Measurements from ENCODE around the gene CLIC5. TPM values are rescaled to one million over a fixed set of nuclear protein-coding genes. Genes with fewer than 3 reads are reported as not detected.

Gene CLIC5
- total RNA-seq, 1 donor from 2014 or later = 42.6 TPM

DNA sequence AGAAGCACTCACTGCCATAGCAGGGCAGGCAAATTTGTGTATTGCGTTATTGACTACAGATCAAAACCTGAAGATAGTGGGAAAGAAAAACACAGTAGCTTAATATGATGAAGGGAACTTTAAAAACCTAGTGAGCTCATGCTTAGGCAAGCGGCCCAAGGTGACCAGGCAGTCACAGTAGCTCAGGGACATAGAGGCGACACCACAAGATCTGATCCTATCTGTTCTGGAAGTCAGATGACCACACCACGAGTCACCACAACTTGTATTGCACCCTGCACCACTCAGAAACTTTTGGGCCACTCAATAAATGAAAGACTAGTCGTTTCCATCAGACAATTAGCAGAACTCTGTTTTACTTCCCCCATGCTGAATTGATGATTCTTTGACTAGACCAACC lies 4.9 kb downstream of the CLIC5 start:
- intact Hi-C loops (cut with DNase I) = no loop called here
- no peak for ATAC-seq

GRCh38 chr6:46010270-46010669 lies 5.4 kb downstream of the CLIC5 start:
- ATAC-seq (no peak), DNase-seq (ENCODE audit: low spot score) (no peak)
- intact Hi-C loops (cut with DNase I) = no loop called here

More for the DNA sequence above, 4.9 kb downstream of the CLIC5 start:
- no peak for DNase-seq (ENCODE audit: low spot score)

GRCh38 chr6:46002264-46002663 lies 13.4 kb downstream of the CLIC5 start:
- intact Hi-C loops (cut with DNase I) = no loop called here
- DNase-seq (ENCODE audit: low spot score) (no peak), ATAC-seq (no peak)

- ATAC-seq (no peak), DNase-seq (ENCODE audit: low spot score) (no peak)
- intact Hi-C loops (cut with DNase I) = no loop called here
Observed at GRCh38 chr6:46000905-46001304, 14.8 kb downstream of the CLIC5 start.

DNA sequence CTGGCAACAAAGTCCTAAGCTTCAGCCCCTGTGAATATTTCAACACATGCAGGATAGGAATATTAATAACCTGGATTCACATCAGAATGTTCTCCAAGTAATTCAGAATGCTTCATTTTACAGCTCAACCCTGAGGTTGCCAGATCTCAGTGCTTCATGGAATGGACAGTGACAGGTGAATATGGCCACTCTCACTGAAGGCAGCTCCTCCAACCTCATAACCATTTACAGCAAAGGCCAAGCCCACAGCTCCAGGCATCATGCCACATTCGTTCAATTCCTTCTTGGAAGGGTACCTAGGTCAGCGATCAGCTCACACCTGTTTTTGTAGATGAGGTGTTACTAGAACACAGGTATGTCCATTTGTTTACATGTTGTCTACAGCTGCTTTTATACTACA lies 17.1 kb downstream of the CLIC5 start:
- intact Hi-C loops (cut with DNase I) = no loop called here
- ATAC-seq (no peak), DNase-seq (ENCODE audit: low spot score) (no peak)

DNA sequence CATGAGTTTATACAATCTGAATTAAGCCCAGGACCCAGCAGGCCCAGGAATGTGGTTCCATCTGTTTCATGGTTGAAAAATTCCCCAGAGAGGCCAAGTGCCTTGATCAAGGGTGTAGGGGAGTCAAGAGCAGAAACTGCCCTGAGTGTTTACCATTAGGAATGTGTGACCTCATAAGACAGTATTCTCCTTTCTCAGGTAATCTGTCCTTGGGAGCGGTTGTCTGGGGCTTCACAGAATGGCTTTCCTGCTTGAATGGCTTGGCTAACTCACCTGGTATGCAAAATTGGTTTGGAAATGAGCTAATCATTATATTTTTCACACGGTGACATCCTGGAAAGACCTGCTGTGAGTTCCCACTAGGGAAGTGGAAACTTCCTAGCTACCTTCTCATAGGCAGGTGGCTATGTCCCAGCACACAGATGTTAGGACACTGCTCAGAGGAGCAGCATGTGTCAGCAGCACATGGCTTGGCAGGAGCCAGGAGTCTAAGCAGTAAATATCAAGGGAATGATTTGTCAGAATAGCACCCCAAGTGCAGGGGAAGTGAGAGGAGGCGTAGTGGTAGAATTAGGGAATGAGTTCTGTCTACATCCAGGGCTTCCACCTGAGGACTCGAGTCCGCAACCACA lies 17.7 kb downstream of the CLIC5 start:
- intact Hi-C loops (cut with DNase I) = no loop called here
- ATAC-seq = no peak
- DNase-seq (ENCODE audit: low spot score) = no peak

DNA sequence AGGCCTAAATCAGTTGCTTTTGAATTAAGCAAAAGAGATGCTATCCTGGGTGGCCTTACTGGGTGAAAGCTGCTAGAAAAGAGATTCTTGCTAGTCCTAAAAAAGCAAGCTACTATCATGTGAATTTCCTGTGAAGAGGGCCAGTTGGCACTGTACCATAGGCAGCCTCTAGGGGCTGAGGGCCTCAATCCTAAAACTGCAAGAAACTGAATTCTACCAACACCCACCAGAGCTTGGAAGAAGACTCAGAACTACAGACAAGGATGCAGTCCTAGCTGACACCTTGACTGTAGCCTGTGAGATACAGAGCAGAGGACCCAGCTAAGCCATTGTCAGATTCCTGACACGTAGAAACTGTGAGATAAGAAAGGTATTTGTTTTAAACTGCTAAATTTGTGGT lies 24.5 kb downstream of the CLIC5 start:
- DNase-seq (ENCODE audit: low spot score) (no peak), ATAC-seq (peak; percentile 52)
- intact Hi-C loops (cut with DNase I) = no loop called here

GRCh38 chr6:45990162-45990561 lies 25.5 kb downstream of the CLIC5 start:
- ATAC-seq (no peak), DNase-seq (ENCODE audit: low spot score) (no peak)
- intact Hi-C loops (cut with DNase I) = no loop called here

GRCh38 chr6:45988635-45989034 lies 27.0 kb downstream of the CLIC5 start:
- ATAC-seq = peak; percentile 78
- no peak for DNase-seq (ENCODE audit: low spot score)
- intact Hi-C loops (cut with DNase I) = no loop called here

DNA sequence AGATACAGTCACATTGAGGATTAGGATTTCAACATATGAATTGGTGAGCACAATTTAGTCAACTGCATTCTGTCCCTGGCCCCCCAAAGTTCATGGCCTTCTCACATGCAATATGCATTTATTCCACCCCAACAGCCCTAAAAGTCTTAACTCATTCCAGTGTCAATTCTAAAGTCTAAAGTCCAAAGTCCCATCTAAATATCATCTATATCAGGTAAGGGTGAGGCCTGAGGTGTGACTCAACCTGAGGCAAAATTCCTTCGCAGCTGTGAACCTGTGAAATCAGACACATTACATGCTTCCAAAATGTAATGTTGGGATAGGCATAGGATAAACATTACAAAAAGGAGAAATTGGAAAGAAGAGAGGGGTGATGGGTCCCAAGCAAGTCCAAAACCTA lies 27.8 kb downstream of the CLIC5 start:
- DNase-seq (ENCODE audit: low spot score) (no peak), ATAC-seq (no peak)
- intact Hi-C loops (cut with DNase I) = no loop called here

- no peak for ATAC-seq
- no peak for DNase-seq (ENCODE audit: low spot score)
- intact Hi-C loops (cut with DNase I) = no loop called here
Observed at GRCh38 chr6:45986746-45987274, 28.9 kb downstream of the CLIC5 start.

DNA sequence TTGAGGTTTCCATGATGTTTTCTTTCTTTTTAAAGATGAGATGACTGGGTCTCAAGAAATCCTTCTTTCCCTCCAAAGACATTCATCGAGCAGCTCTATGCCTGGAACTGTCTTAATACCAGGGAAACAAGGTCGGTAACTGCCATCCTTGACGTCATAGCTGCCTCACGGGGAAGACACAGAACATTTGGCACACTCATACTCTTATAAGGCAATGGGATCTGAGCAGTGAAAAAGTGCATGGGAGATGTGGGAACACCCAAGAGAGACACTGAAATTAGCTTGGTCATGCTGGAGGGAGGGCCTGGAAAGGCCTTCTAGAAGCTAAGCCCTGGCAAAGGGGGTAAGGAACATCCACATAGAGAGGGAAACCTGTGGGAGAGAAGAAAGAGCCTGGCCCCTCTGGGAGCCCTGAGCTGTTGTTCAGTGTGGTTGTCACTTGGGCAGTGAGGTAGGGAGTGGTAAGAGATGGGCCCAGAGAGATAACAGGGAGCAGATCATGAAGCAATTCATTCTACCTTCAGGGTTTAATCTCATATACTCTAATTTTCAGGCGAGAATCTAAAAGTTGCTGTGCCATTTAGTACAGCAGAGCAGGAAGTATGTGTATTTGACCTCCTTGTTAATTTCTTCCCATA lies 30.8 kb downstream of the CLIC5 start:
- intact Hi-C loops (cut with DNase I) = no loop called here
- DNase-seq (ENCODE audit: low spot score) = no peak
- no peak for ATAC-seq

DNA sequence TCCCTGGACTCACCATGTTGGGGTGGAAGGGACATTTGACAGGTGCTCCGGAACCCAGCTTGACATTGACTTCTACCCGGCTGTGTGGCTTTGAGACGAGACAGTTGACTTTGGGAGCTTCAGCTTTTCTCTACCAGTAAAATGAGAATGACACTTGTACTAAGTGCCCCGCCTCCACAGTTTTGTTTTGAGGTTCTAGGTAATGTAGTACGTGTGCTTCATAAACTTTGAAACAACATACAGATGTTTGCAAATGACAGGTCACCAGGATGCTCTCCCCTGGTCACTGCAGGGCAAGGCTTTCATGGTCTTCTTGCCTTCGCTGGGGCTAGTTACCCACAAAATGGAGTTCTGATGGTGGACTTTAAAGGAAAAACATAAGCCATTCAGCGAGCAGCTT lies 31.3 kb downstream of the CLIC5 start:
- intact Hi-C loops (cut with DNase I) = no loop called here

DNA sequence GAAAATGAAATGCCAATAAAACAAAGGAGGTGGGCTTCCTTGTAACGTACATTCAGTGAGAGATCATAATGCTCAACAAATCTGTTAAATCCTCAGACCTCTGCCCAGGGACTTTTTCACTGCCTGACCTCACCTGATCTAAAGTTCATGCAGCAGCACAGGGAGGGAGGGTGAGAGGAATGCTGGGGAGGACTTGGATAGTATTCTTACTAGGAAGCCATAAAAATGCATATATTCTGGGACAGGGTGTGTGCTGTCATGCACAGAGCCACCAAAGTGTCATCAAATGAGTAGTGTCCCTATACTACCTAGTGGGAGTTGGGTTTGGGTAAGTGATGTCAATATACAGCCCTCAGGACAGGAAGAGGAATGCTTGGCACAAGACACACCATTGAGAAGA lies 32.6 kb downstream of the CLIC5 start:
- no peak for DNase-seq (ENCODE audit: low spot score)
- intact Hi-C loops (cut with DNase I) = no loop called here
- ATAC-seq = no peak

More for the DNA sequence above, 31.3 kb downstream of the CLIC5 start:
- ATAC-seq (no peak), DNase-seq (ENCODE audit: low spot score) (no peak)

DNA sequence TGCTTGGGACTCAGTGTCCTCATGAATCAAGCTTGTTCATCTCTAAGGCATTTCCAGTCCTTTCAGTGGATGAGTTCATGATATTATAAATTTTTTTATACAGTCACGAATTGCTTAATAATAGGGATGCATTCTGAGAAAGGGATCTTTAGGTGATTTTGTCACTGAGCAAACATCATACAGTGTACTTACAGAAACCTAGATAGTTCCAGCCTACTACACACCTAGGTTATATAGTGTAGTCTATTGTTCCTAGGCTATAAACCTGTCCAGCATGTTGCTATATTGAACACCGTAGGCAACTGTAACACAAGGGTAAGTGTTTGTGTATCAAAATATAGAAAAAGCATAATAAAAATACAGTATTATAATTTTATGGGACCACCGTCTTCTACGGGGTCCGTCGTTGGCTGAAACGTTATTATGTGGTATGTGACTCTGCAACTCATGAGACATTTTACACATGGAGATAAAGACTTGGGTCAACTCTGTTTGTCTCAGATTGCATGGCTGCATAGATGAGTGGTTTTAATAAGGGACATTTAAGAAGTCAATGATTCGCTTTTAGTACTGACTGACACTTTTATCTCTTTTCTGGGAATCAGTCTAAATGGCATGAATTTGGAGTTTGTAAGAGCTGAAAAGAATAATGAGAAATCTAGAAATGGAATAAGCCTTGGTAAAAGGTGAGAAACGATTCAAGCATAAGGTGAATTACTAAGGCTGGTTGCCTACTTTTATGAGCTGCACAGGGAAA lies 33.2 kb downstream of the CLIC5 start:
- intact Hi-C loops (cut with DNase I) = no loop called here
- DNase-seq (ENCODE audit: low spot score) (no peak), ATAC-seq (no peak)

GRCh38 chr6:45981046-45981445 lies 34.6 kb downstream of the CLIC5 start:
- ATAC-seq = no peak
- no peak for DNase-seq (ENCODE audit: low spot score)
- intact Hi-C loops (cut with DNase I) = no loop called here

GRCh38 chr6:45979311-45979710 lies 36.3 kb downstream of the CLIC5 start:
- ATAC-seq (no peak), DNase-seq (ENCODE audit: low spot score) (no peak)
- intact Hi-C loops (cut with DNase I) = no loop called here

- ATAC-seq (no peak), DNase-seq (ENCODE audit: low spot score) (no peak)
- intact Hi-C loops (cut with DNase I) = no loop called here
Observed at GRCh38 chr6:45974596-45974995, 41.1 kb downstream of the CLIC5 start.

DNA sequence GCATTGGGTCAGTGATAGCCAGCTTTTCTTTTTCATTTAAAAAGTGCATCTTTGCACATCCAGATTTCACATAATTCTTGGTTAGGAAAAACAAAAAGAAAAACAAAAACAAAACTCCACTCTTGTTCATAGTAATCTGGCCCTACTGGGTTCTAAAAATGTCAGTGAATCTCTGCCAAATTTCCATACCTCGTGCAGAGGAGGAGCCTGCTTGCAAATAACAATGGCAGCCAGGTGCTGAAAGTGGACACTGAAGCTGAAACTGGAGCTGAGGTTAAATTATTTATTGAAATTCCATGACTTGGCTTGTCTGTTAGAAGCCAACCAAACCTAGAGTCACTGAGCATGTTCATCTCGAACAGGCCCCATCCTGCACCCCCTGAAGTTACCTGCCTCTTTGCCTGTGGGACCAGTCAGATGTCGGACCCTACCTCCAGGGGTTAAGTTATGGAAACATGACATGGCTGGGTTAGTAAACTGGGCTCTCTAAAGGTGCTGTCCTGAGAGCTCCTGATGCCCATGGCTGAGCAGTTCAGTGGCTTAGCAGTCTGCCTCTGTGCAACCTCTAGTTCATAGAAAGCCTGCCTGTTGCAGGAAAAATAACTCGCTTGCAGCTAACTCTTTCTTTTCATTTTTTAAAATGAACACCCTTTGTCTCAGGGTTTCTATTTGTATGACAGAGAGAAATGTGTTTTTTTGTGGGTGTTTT lies 42.7 kb downstream of the CLIC5 start:
- ATAC-seq = no peak
- no peak for DNase-seq (ENCODE audit: low spot score)
- intact Hi-C loops (cut with DNase I) = no loop called here

DNA sequence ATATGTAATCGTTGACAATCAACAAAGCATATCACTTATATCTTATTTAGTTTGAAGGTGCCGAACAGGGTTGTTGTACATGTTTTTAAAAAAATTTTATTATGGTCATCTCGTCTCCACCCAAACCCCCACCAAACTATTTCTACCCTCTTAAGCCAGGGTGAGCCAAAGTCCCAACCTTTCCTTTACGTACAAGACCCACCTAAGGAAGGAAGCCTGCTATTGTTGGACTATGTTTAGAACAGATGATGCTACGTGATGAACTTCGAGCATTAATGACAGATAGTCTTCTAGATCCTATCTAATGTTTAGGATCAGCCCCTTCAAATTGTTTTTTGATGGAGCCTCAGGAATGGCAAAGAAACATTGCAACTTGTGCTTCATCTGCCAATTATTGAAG lies 44.4 kb downstream of the CLIC5 start:
- intact Hi-C loops (cut with DNase I) = no loop called here
- DNase-seq (ENCODE audit: low spot score) (no peak), ATAC-seq (no peak)

Data from sciatic nerve (tissue), 2 donors.